Endothelial cell of umbilical vein (primary cell): ENCODE results near the gene AZU1. TPM values are rescaled to one million over a fixed set of nuclear protein-coding genes. Genes with fewer than 3 reads are reported as not detected.

ENCODE experiments used
- BruUV-seq: library from RNA; stranded (reverse); fragments of 400-500 nt; replicated peaks from 2 replicates; lab custom pipeline; 2021; lab: Mats Ljungman, UMichigan
- CTCF ChIA-PET: fragments of 300-600, 350-600 bp; sonication (Branson Sonifier 250); formaldehyde crosslinking; loops from one replicate; lab custom pipeline; 2021; ENCODE audit warnings: antibody characterized with exemption, inconsistent platforms; lab: Charles Lee
- POLR2A ChIA-PET: fragments of 300-600, 350-600 bp; sonication (Branson Sonifier 250); formaldehyde crosslinking; loops from one replicate; lab custom pipeline; 2021; ENCODE audit warnings: antibody characterized with exemption, inconsistent platforms; lab: Charles Lee
- DNase-seq: peaks from one replicate; pipeline ENCODE4 v3.0.0-alpha.2; 2011; ENCODE audit warnings: low read depth, low spot score
- FAIRE-seq: peaks from 2 replicates; lab custom pipeline; 2011; peaks lifted over from hg19 to GRCh38; lab: Jason Lieb, UNC
- H2AFZ ChIP-seq: 2 replicates; pipeline ENCODE4 v1.6.0; 2012; ENCODE audit warnings: low read depth, low read length, control low read depth, inconsistent platforms
- H3K27ac ChIP-seq: 2 replicates; pipeline ENCODE4 v1.5.1; 2011; ENCODE audit warnings: low read depth, mild to moderate bottlenecking, control low read depth, low read length, moderate library complexity; ENCODE audit not compliant: insufficient read depth
- H3K27me3 ChIP-seq, 2 experiments: 2 replicates each; pipeline versions ENCODE4 v1.6.0 to v1.6.1; 2011; ENCODE audit warnings: low read length in 2 of 2, mixed read lengths in 1 of 2; ENCODE audit not compliant: control insufficient read depth in 2 of 2, insufficient read depth in 2 of 2
- H3K36me3 ChIP-seq, 2 experiments: 2 replicates in 1 of 2; 3 replicates in 1 of 2; pipeline ENCODE4 v1.5.1; 2011; ENCODE audit warnings: low read length in 2 of 2, mild to moderate bottlenecking in 1 of 2, moderate library complexity in 1 of 2; ENCODE audit not compliant: control insufficient read depth in 2 of 2, insufficient read depth in 2 of 2; ENCODE audit errors: extremely low read depth in 1 of 2
- H3K4me1 ChIP-seq: 3 replicates; pipeline ENCODE4 v1.5.1; 2011; ENCODE audit warnings: mild to moderate bottlenecking, low read length; ENCODE audit not compliant: control insufficient read depth, insufficient read depth; ENCODE audit errors: extremely low read depth
- H3K4me2 ChIP-seq: 2 replicates; pipeline ENCODE4 v1.6.1; 2011; ENCODE audit warnings: low read length, control low read depth, mixed read lengths; ENCODE audit not compliant: insufficient read depth
- H3K4me3 ChIP-seq, 3 experiments: fragments of 200-600 bp in 1 of 3; sonication (generic), shearing (Covaris generic) in 1 of 3; replicated peaks in 1 of 3; 2 replicates each; pipeline ENCODE4 v1.5.1; 2011 to 2016; ENCODE audit warnings: control low read depth in 3 of 3, low read length in 3 of 3, mild to moderate bottlenecking in 2 of 3, inconsistent platforms in 1 of 3, low read depth in 1 of 3, moderate library complexity in 1 of 3; ENCODE audit not compliant: insufficient read depth in 1 of 3
- H3K79me2 ChIP-seq: 2 replicates; pipeline ENCODE4 v1.6.0; 2012; ENCODE audit warnings: low read length, inconsistent platforms; ENCODE audit not compliant: control insufficient read depth, insufficient read depth
- H3K9ac ChIP-seq: replicated peaks from 2 replicates; pipeline ENCODE3; 2011; ENCODE audit warnings: low read length, control low read depth; ENCODE audit not compliant: insufficient read depth; ENCODE audit errors: extremely low read depth
- H3K9me1 ChIP-seq: replicated peaks from 3 replicates; pipeline ENCODE4 v1.6.0; 2011; ENCODE audit warnings: mild to moderate bottlenecking, low read length; ENCODE audit not compliant: control insufficient read depth, insufficient read depth; ENCODE audit errors: extremely low read depth
- H3K9me3 ChIP-seq: replicated peaks from 2 replicates; pipeline ENCODE4 v1.5.1; 2012; ENCODE audit warnings: low read length, inconsistent platforms; ENCODE audit not compliant: control insufficient read depth, insufficient read depth
- H4K20me1 ChIP-seq: replicated peaks from 2 replicates; pipeline ENCODE3; 2011; ENCODE audit warnings: mild to moderate bottlenecking, low read length; ENCODE audit not compliant: control insufficient read depth, insufficient read depth; ENCODE audit errors: extremely low read depth
- CTCF ChIP-seq, 2 donors: IDR thresholded peaks; 1 replicate in 1 of 2; 2 replicates in 1 of 2; pipeline ENCODE4 v1.5.1; 2011; ENCODE audit warnings: low read length in 2 of 2, mild to moderate bottlenecking in 2 of 2, moderate library complexity in 2 of 2, control low read depth in 1 of 2, inconsistent platforms in 1 of 2, low read depth in 1 of 2; ENCODE audit not compliant: insufficient read depth in 1 of 2; ENCODE audit errors: extremely low read depth in 1 of 2
- EZH2 ChIP-seq: IDR thresholded peaks from 2 replicates; pipeline ENCODE4 v1.6.1; 2012; ENCODE audit warnings: borderline replicate concordance, low read depth, mild to moderate bottlenecking, moderate library complexity, low read length, inconsistent platforms; ENCODE audit not compliant: severe bottlenecking
- FOS ChIP-seq: IDR thresholded peaks from 2 replicates; pipeline ENCODE4 v1.6.1; 2011; ENCODE audit warnings: mild to moderate bottlenecking, low read length, moderate library complexity, borderline replicate concordance; ENCODE audit not compliant: insufficient read depth
- GATA2 ChIP-seq: IDR thresholded peaks from 2 replicates; pipeline ENCODE4 v1.7.0; 2011; ENCODE audit warnings: low read depth, mild to moderate bottlenecking, moderate library complexity, mixed read lengths, low read length; ENCODE audit not compliant: insufficient read length, insufficient read depth
- JUN ChIP-seq: IDR thresholded peaks from 2 replicates; pipeline ENCODE4 v1.6.1; 2011; ENCODE audit warnings: borderline replicate concordance, low read depth; ENCODE audit not compliant: insufficient read length, insufficient read depth
- MAX ChIP-seq: IDR thresholded peaks from 2 replicates; pipeline ENCODE4 v1.6.1; 2011; ENCODE audit not compliant: insufficient read depth, insufficient read length
- MYC ChIP-seq: IDR thresholded peaks from one replicate; pipeline ENCODE4 v1.6.1; 2011; ENCODE audit warnings: mild to moderate bottlenecking, low read depth, low read length
- POLR2A ChIP-seq: IDR thresholded peaks from 2 replicates; pipeline ENCODE4 v1.6.1; 2012; ENCODE audit warnings: low read depth, mild to moderate bottlenecking, control low read depth, low read length
- POLR2AphosphoS5 ChIP-seq: IDR thresholded peaks from 2 replicates; pipeline ENCODE4 v1.6.1; 2012; ENCODE audit warnings: low read depth, mild to moderate bottlenecking, control low read depth, low read length, moderate library complexity; ENCODE audit not compliant: insufficient read depth
- dilution Hi-C: fragments of 300-500 bp; cut with MboI; formaldehyde crosslinking; loops from one replicate; pipeline ENCODE4 v1.15.0; 2019; ENCODE audit warnings: low sequenced_read_pairs; ENCODE audit not compliant: extremely low pct_ligation_motif_present
- intact Hi-C: fragments of 100-400 bp; cut with micrococcal nuclease; formaldehyde crosslinking; loops from one replicate; pipeline ENCODE4 v1.10.0; 2022
- polyA plus RNA-seq, 4 experiments: library from polyadenylated mRNA; depleted of rRNA in 3 of 4; stranded (reverse) in 3 of 4; unstranded in 1 of 4; fragments of >200 nt; gene quantifications; 2 replicates each; pipeline versions ENCODE4 v1.2.1 to v1.2.3, GENCODE V29; 2011 to 2012; ENCODE audit warnings: missing spikeins in 1 of 4
- total RNA-seq: library from RNA; stranded (reverse); gene quantifications from 2 replicates; pipeline ENCODE4 v1.2.3, GENCODE V29; 2021

Gene AZU1
- total and polyA plus RNA-seq, 2 donors (not counting 3 experiments of a cell fraction or from before 2014, with no cell fraction given), result 0.12 TPM; not detected in 1

DNA sequence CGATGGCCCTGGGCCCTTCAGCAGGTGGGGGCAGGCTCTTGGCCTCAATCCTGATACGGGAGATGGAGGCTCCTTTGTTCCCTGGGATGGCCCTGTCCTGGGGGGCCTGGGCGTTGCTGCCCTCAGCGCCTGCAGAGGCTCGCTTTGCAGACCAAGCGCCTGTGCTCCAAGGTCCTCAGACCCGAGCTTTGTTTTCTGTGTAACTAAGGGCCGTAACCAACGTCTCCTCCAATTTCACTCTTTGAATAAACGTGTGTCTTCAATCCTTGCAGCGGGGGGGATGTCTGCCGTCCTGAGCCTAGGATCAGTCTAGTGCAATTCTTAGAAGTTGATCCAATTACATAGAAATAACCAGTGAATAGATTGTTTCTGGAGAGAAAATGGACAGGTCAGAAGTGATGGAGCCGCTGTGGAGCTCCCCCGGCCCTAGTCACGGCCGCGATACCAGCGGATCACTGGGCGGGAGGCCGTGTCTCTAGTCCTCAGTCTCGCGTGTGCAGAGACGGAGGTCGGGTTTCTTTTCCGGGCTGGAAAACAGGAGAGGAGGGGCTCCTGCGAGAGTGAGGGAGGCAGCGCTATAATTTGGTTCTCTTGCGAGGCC lies 25.0 kb upstream of the AZU1 start:
- CTCF ChIA-PET, result interaction anchor here (0.9 to 5.5 kb wide), 4 partner anchors 9 to 32 kb away, joined by 3 to 32 read pairs (median 4); no protein-coding TSS in a partner anchor
- Histone ChIP-seq H3K9me3 (no peaks in the 10 kb centered on the region), H4K20me1 (no peaks in the 10 kb centered on the region), H3K27me3 (no peaks in the 10 kb centered on the region), H3K9ac (no peak overlapping the region), H2AFZ (no peak overlapping the region), H3K4me3 (peak overlapping the region in 1 of 3 experiments; percentile 28), H3K9me1 (no peaks in the 10 kb centered on the region), H3K36me3 (peaks cover 53 to 59% of the 10 kb centered on the region in 2 experiments), H3K27ac (no peak overlapping the region), H3K4me2 (peak overlapping the region; percentile 4), H3K4me1 (peaks cover 35% of the 10 kb centered on the region), H3K79me2 (peaks cover 98% of the 10 kb centered on the region)
- FAIRE-seq, result peak; percentile 8
- no peak for TF ChIP-seq GATA2
- TF ChIP-seq POLR2A, result no peak
- no peak for TF ChIP-seq EZH2
- no peak for TF ChIP-seq POLR2AphosphoS5
- TF ChIP-seq CTCF (IDR thresholded peaks at IDR 0.05; ENCODE audit: extremely low read depth in 1 of 2, insufficient read depth in 1 of 2, low read depth in 1 of 2, low read length in 2 of 2), result no peak
- no peak for TF ChIP-seq MAX
- TF ChIP-seq MYC, result no peak
- TF ChIP-seq JUN, result no peak
- TF ChIP-seq FOS, result no peak
- POLR2A ChIA-PET, result interaction anchor here (0.6 to 1.2 kb wide), 4 partner anchors 13 to 46 kb away, joined by 3 to 5 read pairs (median 4); no protein-coding TSS in a partner anchor
- peak; percentile 16 for DNase-seq
- dilution Hi-C loops, result no loop called here
- intact Hi-C loops, result loop anchor here (1.0 kb wide), 2 partner anchors 20 to 32 kb away; no protein-coding TSS in a partner anchor
- BruUV-seq, result no TSS peak
